Right ventricle myocardium superior (tissue), 1 donor: Measurements from ENCODE around the gene KRT33B. TPM values are rescaled to one million over a fixed set of nuclear protein-coding genes. Genes with fewer than 3 reads are reported as not detected.

Experiments
- total RNA-seq: library from RNA; stranded (reverse); fragmentation: NEBNext Ultra II Directional; extraction: Animal tissue kit (Norgen Biotek cat#: 25700); gene quantifications from one replicate; pipeline ENCODE4 v1.2.1, GENCODE V29; 2021
- donor health status: DM: no; HTN: yes; CAD: no; lungs with severe emphysema.

KRT33B gene
- total RNA-seq, 1 donor from 2014 or later = not detected

Other genes with a start within 250 kb of the KRT33B start
- gene KRTAP4-12, start 245.6 kb downstream of the KRT33B start, total RNA-seq = not detected
- not detected for gene KRTAP4-6, start 229.3 kb downstream of the KRT33B start, total RNA-seq
- gene KRTAP4-5, start 220.0 kb downstream of the KRT33B start, total RNA-seq = not detected
- not detected for gene KRTAP4-4, start 209.1 kb downstream of the KRT33B start, total RNA-seq
- gene KRTAP4-3, start 201.6 kb downstream of the KRT33B start, total RNA-seq = not detected
- not detected for gene KRTAP4-2, start 191.6 kb downstream of the KRT33B start, total RNA-seq
- gene KRTAP4-1, start 184.9 kb downstream of the KRT33B start, total RNA-seq = not detected
- gene KRTAP9-1, start 179.9 kb downstream of the KRT33B start, total RNA-seq = not detected
- gene KRTAP9-2, start 143.2 kb downstream of the KRT33B start, total RNA-seq = not detected
- not detected for gene KRTAP9-3, start 137.4 kb downstream of the KRT33B start, total RNA-seq
- gene KRTAP9-8, start 131.8 kb downstream of the KRT33B start, total RNA-seq = not detected
- gene KRTAP9-4, start 120.1 kb downstream of the KRT33B start, total RNA-seq = not detected
- not detected for gene KRTAP9-9, start 114.4 kb downstream of the KRT33B start, total RNA-seq
- gene KRTAP9-6, start 104.4 kb downstream of the KRT33B start, total RNA-seq = not detected
- gene KRTAP9-7, start 94.1 kb downstream of the KRT33B start, total RNA-seq = not detected
- not detected for gene KRTAP29-1, start 67.0 kb downstream of the KRT33B start, total RNA-seq
- gene KRTAP16-1, start 60.5 kb downstream of the KRT33B start, total RNA-seq = not detected
- gene KRTAP17-1, start 54.1 kb downstream of the KRT33B start, total RNA-seq = not detected
- gene KRT33A, start 19.0 kb downstream of the KRT33B start, total RNA-seq = not detected
- not detected for gene KRT34, start 12.5 kb upstream of the KRT33B start, total RNA-seq
- not detected for gene KRT31, start 27.8 kb upstream of the KRT33B start, total RNA-seq
- not detected for gene KRT37, start 54.8 kb upstream of the KRT33B start, total RNA-seq
- not detected for gene KRT38, start 71.2 kb upstream of the KRT33B start, total RNA-seq
- gene KRT32, start 97.6 kb upstream of the KRT33B start, total RNA-seq = not detected
- gene KRT35, start 111.3 kb upstream of the KRT33B start, total RNA-seq = not detected
- not detected for gene KRT36, start 120.1 kb upstream of the KRT33B start, total RNA-seq
- not detected for gene KRT13, start 135.8 kb upstream of the KRT33B start, total RNA-seq
- gene KRT15, start 149.1 kb upstream of the KRT33B start, total RNA-seq = not detected
- 0.46 TPM for gene KRT19, start 158.5 kb upstream of the KRT33B start, total RNA-seq
- not detected for gene KRT9, start 202.2 kb upstream of the KRT33B start, total RNA-seq
- not detected for gene KRT14, start 217.1 kb upstream of the KRT33B start, total RNA-seq
- not detected for gene KRT16, start 243.0 kb upstream of the KRT33B start, total RNA-seq